Right hindlimb (tissue), 1 donor: ENCODE data around the gene ZBTB2.
A peak's percentile ranks its signal among the peaks of the same experiment; 100 is the strongest.
"Not testable (repeated sequence)": the region's sequence is repeated elsewhere in the genome, so short reads cannot be mapped to it uniquely, and the experiment has no call there.

ENCODE experiments used
- DNase-seq: peaks from one replicate; pipeline ENCODE4 v3.0.0-alpha.2; 2018

The ZBTB2 gene

GRCh38 chr6:151325075-151326050, 66.0 kb downstream of the ZBTB2 start:
- DNase-seq, result peak; percentile 84

- DNase-seq, result no peak
Observed at GRCh38 chr6:151324488-151324825, 66.9 kb downstream of the ZBTB2 start.

DNA sequence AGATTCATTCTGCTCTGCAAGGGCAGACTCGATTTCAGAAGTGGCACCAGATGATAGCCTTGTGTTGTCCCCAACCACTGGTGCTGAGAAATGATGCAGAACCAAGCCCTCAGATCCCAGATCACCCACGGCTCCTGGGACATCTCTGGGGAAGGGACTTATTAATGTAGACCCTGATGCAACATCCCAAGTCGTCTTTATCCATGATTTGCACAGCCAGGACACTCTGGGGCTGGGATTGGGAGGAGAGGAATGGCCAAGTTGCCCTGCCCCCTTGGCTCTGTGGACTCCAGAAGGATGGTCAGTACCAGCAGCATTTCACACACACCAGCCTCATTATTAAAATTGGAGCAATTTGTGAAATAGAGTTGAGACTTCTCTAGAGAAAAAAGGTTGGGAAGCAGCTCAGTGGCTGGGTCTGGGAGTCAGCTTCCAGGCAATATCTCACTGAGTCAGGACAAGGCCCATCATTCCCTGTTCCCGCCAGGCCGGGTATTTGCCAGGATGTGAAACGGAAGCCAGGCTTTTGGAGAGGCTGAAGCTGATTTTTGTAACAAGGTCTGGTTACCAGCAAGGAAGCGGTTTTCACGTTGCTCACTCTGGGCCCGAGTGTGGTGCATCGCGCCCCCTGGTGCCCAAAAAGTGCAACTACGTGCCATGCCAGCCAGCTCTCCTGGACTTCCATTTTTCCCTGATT, 67.4 kb downstream of the ZBTB2 start:
- DNase-seq, result peak; percentile 94

GRCh38 chr6:151322570-151322969, 68.8 kb downstream of the ZBTB2 start:
- no peak for DNase-seq

DNA sequence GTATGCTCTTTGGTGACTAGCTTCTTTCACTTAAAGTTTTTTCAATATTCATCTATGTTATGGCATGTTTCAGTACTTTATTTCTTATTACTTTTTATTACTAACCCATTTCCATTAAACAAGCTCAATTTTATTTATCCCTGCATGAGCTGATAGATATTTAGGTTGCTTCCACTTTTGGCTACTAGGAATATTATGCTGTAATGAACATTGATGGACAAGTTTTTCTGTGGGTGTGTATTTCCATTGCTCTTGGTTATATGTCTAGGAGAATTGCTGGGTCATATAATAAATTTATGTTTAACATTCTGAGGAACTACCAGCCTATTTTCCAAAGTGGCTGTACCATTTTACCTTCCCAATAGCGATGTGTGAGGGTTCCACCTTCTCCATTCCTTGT, 69.9 kb downstream of the ZBTB2 start:
- no peak for DNase-seq

- no peak for DNase-seq
Observed at GRCh38 chr6:151320140-151320539, 71.2 kb downstream of the ZBTB2 start.

DNA sequence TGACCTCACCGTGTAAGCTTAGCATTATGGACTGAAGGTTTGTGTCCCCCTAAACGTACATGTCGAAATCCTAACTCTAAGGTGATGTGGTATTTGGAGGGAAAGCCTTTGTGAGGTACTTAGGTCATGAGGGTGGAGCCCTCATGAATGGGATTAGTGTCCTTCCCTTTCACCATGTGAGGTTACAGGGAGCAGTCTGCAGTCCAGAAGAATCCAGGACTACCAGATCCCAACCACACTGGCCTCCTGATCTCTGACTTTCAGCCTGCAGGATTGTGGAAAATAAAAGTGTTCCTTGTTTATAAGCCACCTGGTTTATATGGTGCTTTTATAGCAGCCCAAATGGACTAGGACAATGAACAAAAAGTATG, 73.4 kb downstream of the ZBTB2 start:
- no peak for DNase-seq

- DNase-seq, result no peak
Observed at GRCh38 chr6:151317103-151317994, 74.0 kb downstream of the ZBTB2 start.

- DNase-seq, result not testable (repeated sequence)
Observed at GRCh38 chr6:151315661-151316060, 75.7 kb downstream of the ZBTB2 start.
